IMR-90 (cell line): ENCODE results near the gene FER1L5. TPM values are rescaled to one million over a fixed set of nuclear protein-coding genes. Genes with fewer than 3 reads are reported as not detected.

Experiments used
- ATAC-seq: fragments of 200-7000 bp; cut with Tn5 transposase; 2 replicates; pipeline ENCODE4 v1.9.1; 2020; ENCODE audit warnings: low read depth, mild to moderate bottlenecking, moderate library complexity
- BruUV-seq: library from RNA; stranded (reverse); fragments of 400-500 nt; replicated peaks from 2 replicates; lab custom pipeline; 2021; lab: Mats Ljungman, UMichigan
- CTCF ChIA-PET: fragments of 300-600 bp; formaldehyde crosslinking; extraction: SDS; loops from one replicate; lab custom pipeline; 2021; ENCODE audit warnings: antibody characterized with exemption; lab: Yijun Ruan, JAX
- POLR2A ChIA-PET: fragments of 300-600 bp; sonication (Branson Sonifier 250); formaldehyde crosslinking; loops from one replicate; lab custom pipeline; 2022; ENCODE audit warnings: antibody characterized with exemption; ENCODE audit not compliant: unreplicated experiment; lab: Charles Lee
- DNase-seq: peaks from one replicate; pipeline ENCODE4 v3.0.0; 2013
- H2AFZ ChIP-seq: replicated peaks from 2 replicates; pipeline ENCODE3; 2013; ENCODE audit warnings: low read length, mild to moderate bottlenecking; ENCODE audit not compliant: poor library complexity
- H2AK5ac ChIP-seq: 2 replicates; pipeline ENCODE4 v1.6.1; 2013; ENCODE audit warnings: low read depth, low read length, inconsistent platforms
- H2AK9ac ChIP-seq: replicated peaks from 2 replicates; pipeline ENCODE3; 2013; ENCODE audit warnings: mild to moderate bottlenecking, low read depth, low read length, moderate library complexity; ENCODE audit not compliant: poor library complexity
- H2BK120ac ChIP-seq: 2 replicates; pipeline ENCODE4 v1.6.1; 2013; ENCODE audit warnings: low read depth, low read length, inconsistent platforms
- H2BK15ac ChIP-seq: 3 replicates; pipeline ENCODE4 v1.6.1; 2013; ENCODE audit warnings: low read depth, low read length, inconsistent platforms
- H2BK20ac ChIP-seq: 2 replicates; pipeline ENCODE4 v1.6.1; 2013; ENCODE audit warnings: low read depth, mild to moderate bottlenecking, inconsistent platforms, low read length, moderate library complexity
- H2BK5ac ChIP-seq: 2 replicates; pipeline ENCODE4 v1.6.1; 2013; ENCODE audit warnings: mild to moderate bottlenecking, low read depth, low read length, inconsistent platforms; ENCODE audit not compliant: poor library complexity, severe bottlenecking
- H3K14ac ChIP-seq: replicated peaks from 2 replicates; pipeline ENCODE4 v1.6.1; 2013; ENCODE audit warnings: low read depth, low read length, inconsistent platforms
- H3K18ac ChIP-seq: 2 replicates; pipeline ENCODE4 v1.6.1; 2013; ENCODE audit warnings: low read depth, low read length, control low read depth
- H3K23ac ChIP-seq: 2 replicates; pipeline ENCODE4 v1.6.1; 2013; ENCODE audit warnings: low read depth, low read length, inconsistent platforms
- H3K27ac ChIP-seq: 2 replicates; pipeline ENCODE4 v1.5.1; 2013; ENCODE audit warnings: mild to moderate bottlenecking, control low read depth, low read length; ENCODE audit not compliant: insufficient read depth
- H3K27me3 ChIP-seq: 2 replicates; pipeline ENCODE4 v1.6.1; 2013; ENCODE audit warnings: low read length; ENCODE audit not compliant: control insufficient read depth, insufficient read depth
- H3K36me3 ChIP-seq: 2 replicates; pipeline ENCODE4 v1.6.1; 2013; ENCODE audit warnings: low read length, mixed read lengths; ENCODE audit not compliant: control insufficient read depth, insufficient read depth
- H3K4ac ChIP-seq: 2 replicates; pipeline ENCODE4 v1.6.1; 2013; ENCODE audit warnings: low read depth, low read length, inconsistent platforms
- H3K4me1 ChIP-seq: 2 replicates; pipeline ENCODE4 v1.6.1; 2013; ENCODE audit warnings: low read length, mixed read lengths; ENCODE audit not compliant: control insufficient read depth, insufficient read depth
- H3K4me2 ChIP-seq: 2 replicates; pipeline ENCODE4 v1.6.1; 2013; ENCODE audit warnings: low read depth, mild to moderate bottlenecking, control low read depth, low read length, moderate library complexity
- H3K4me3 ChIP-seq: 2 replicates; pipeline ENCODE4 v1.5.1; 2013; ENCODE audit warnings: low read depth, mild to moderate bottlenecking, control low read depth, low read length, moderate library complexity; ENCODE audit not compliant: insufficient read depth
- H3K56ac ChIP-seq: 2 replicates; pipeline ENCODE4 v1.6.1; 2013; ENCODE audit warnings: low read length, inconsistent platforms; ENCODE audit not compliant: insufficient read depth; ENCODE audit errors: extremely low read depth
- H3K79me1 ChIP-seq, 2 experiments: 2 replicates each; pipeline ENCODE4 v1.6.1; 2013; ENCODE audit warnings: low read length in 2 of 2, inconsistent platforms in 1 of 2, low read depth in 1 of 2
- H3K9ac ChIP-seq: 2 replicates; pipeline ENCODE4 v1.6.1; 2013; ENCODE audit warnings: low read depth, low read length, control low read depth
- H3K9me1 ChIP-seq: 2 replicates; pipeline ENCODE4 v1.6.1; 2013; ENCODE audit warnings: low read length, inconsistent platforms; ENCODE audit not compliant: insufficient read depth
- H3K9me3 ChIP-seq: 2 replicates; pipeline ENCODE4 v1.6.1; 2013; ENCODE audit warnings: low read length; ENCODE audit not compliant: control insufficient read depth, insufficient read depth
- H4K20me1 ChIP-seq: 2 replicates; pipeline ENCODE4 v1.6.1; 2013; ENCODE audit warnings: low read length, inconsistent platforms; ENCODE audit not compliant: insufficient read depth
- H4K5ac ChIP-seq: 2 replicates; pipeline ENCODE4 v1.6.1; 2013; ENCODE audit warnings: mild to moderate bottlenecking, low read depth, low read length, control low read depth
- H4K8ac ChIP-seq, 2 experiments: 2 replicates each; pipeline ENCODE4 v1.6.1; 2013; ENCODE audit warnings: low read depth in 2 of 2, low read length in 2 of 2, control low read depth in 1 of 2, inconsistent platforms in 1 of 2
- H4K91ac ChIP-seq: 2 replicates; pipeline ENCODE4 v1.6.1; 2013; ENCODE audit warnings: low read depth, low read length, inconsistent platforms; ENCODE audit not compliant: insufficient read depth
- BHLHE40 ChIP-seq: fragments of 150-350 bp; IDR thresholded peaks from 2 replicates; pipeline ENCODE4 v1.6.1; 2016; ENCODE audit warnings: mild to moderate bottlenecking, low read depth, low read length
- CEBPB ChIP-seq: IDR thresholded peaks from 2 replicates; pipeline ENCODE4 v1.6.1; 2012; ENCODE audit warnings: low read depth, low read length, improper control_type of control experiment
- CHD1 ChIP-seq: IDR thresholded peaks from 2 replicates; pipeline ENCODE4 v1.6.1; 2012; ENCODE audit warnings: low read depth, low read length, improper control_type of control experiment
- ELK1 ChIP-seq: fragments of 150-350 bp; IDR thresholded peaks from 2 replicates; pipeline ENCODE4 v1.6.1; 2016; ENCODE audit warnings: low read depth, mild to moderate bottlenecking, low read length, moderate library complexity, borderline replicate concordance
- FOS ChIP-seq: fragments of 150-350 bp; IDR thresholded peaks from 2 replicates; pipeline ENCODE4 v1.6.1; 2016; ENCODE audit warnings: low read depth, low read length
- MAFK ChIP-seq: IDR thresholded peaks from 2 replicates; pipeline ENCODE4 v1.6.1; 2012; ENCODE audit warnings: low read depth, low read length, improper control_type of control experiment
- MAZ ChIP-seq: IDR thresholded peaks from 2 replicates; pipeline ENCODE4 v1.6.1; 2012; ENCODE audit warnings: low read depth, mild to moderate bottlenecking, low read length, improper control_type of control experiment, moderate library complexity, borderline replicate concordance
- MXI1 ChIP-seq: IDR thresholded peaks from 2 replicates; pipeline ENCODE4 v1.6.1; 2012; ENCODE audit warnings: low read depth, mild to moderate bottlenecking, low read length, moderate library complexity, borderline replicate concordance
- NFE2L2 ChIP-seq: fragments of 150-350 bp; IDR thresholded peaks from 2 replicates; pipeline ENCODE4 v1.6.1; 2016; ENCODE audit warnings: low read depth, mild to moderate bottlenecking, low read length
- POLR2A ChIP-seq: IDR thresholded peaks from 2 replicates; pipeline ENCODE4 v1.6.1; 2012; ENCODE audit warnings: mild to moderate bottlenecking, low read depth, low read length
- RAD21 ChIP-seq: IDR thresholded peaks from 2 replicates; pipeline ENCODE4 v1.6.1; 2012; ENCODE audit warnings: low read length, improper control_type of control experiment
- RCOR1 ChIP-seq: IDR thresholded peaks from 2 replicates; pipeline ENCODE4 v1.6.1; 2012; ENCODE audit warnings: mild to moderate bottlenecking, low read length, improper control_type of control experiment; ENCODE audit not compliant: insufficient replicate concordance
- RFX5 ChIP-seq: IDR thresholded peaks from 2 replicates; pipeline ENCODE4 v1.8.0; 2012; ENCODE audit warnings: low read depth, mild to moderate bottlenecking, low read length, moderate library complexity
- SMC3 ChIP-seq: fragments of 150-350 bp; IDR thresholded peaks from 2 replicates; pipeline ENCODE4 v1.6.1; 2016; ENCODE audit warnings: low read depth, mild to moderate bottlenecking, antibody characterized with exemption, low read length, moderate library complexity
- WGBS, 2 experiments: methylation state at CpG; one replicate each; pipeline versions ENCODE4 v1.1.5 to v1.1.7; 2013; ENCODE audit warnings: missing lambda C conversion rate in 2 of 2; ENCODE audit not compliant: insufficient read length in 1 of 2; ENCODE audit errors: extremely low coverage in 2 of 2; 5-methylcytosine and 5-hydroxymethylcytosine counted together
- dilution Hi-C: fragments of 300-500 bp; cut with HindIII; formaldehyde crosslinking; loops from one replicate; pipeline ENCODE4 v1.14.3; 2018; ENCODE audit warnings: low sequenced_read_pairs; ENCODE audit not compliant: unreplicated experiment
- in situ Hi-C: fragments of 300-500 bp; cut with MboI; formaldehyde crosslinking; loops from 3 replicates; pipeline ENCODE4 v1.14.3; 2019; ENCODE audit warnings: low sequenced_read_pairs, inconsistent platforms, mixed read lengths
- intact Hi-C: fragments of 100-400 bp; cut with micrococcal nuclease; formaldehyde crosslinking; loops from 2 replicates; pipeline ENCODE4 v1.10.0; 2022
- polyA plus RNA-seq, 3 experiments: library from polyadenylated mRNA; depleted of rRNA; stranded (reverse); fragments of >200 nt; gene quantifications; 2 replicates each; pipeline ENCODE4 v1.2.3, GENCODE V29; 2012; ENCODE audit warnings: low replicate concordance in 1 of 3
- total RNA-seq: library from RNA; depleted of rRNA; stranded (reverse); fragments of >200 nt; gene quantifications from 2 replicates; pipeline ENCODE4 v1.2.3, GENCODE V29; 2012

Gene FER1L5
- total and polyA plus RNA-seq, 2 of the 4 experiments (the other 2 are of a cell fraction) = 0.15 to 0.36 TPM

GRCh38 chr2:96638144-96639121, 4.1 kb upstream of the FER1L5 start, which contains the start of gene KANSL3 (continued):
- no peak for TF ChIP-seq FOS
- peak; percentile 29 for TF ChIP-seq RAD21
- 0 out of 2 replicates have a peak, but pooled peaks have one; percentile 9 for TF ChIP-seq NFE2L2
- no peak for TF ChIP-seq RCOR1
- peak; percentile 95 for TF ChIP-seq POLR2A

DNA sequence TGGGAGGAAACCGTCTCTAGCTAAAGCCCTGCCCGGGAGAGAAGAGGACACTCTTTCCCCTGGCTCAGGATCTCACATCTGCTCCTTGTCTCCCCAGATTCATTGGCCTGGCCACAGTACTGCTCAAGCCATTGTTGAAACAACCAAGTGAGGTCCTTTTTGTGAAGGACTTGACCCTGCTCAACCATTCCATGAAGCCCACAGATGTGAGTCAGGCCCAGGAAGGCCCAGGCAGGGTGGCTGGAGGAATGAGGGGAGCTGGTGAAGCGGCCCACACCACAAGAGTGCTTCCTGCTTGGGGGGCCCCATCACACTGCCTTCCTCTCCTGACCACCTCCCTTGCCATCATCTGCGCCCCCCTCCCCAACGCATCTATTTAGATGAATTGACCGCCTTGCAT, 5.1 kb downstream of the FER1L5 start:
- Histone ChIP-seq H4K91ac (no peak overlapping the region), H2AFZ (no peak overlapping the region), H2BK15ac (no peak overlapping the region), H3K27ac (no peak overlapping the region), H4K5ac (no peak overlapping the region), H4K8ac (no peak overlapping the region), H3K56ac (no peak overlapping the region), H3K27me3 (no peaks in the 10 kb centered on the region), H4K20me1 (no peaks in the 10 kb centered on the region; the same call in 1 of the 2 replicates), H3K14ac (peak overlapping the region; percentile 32; the same call in 1 of the 2 replicates), H3K9me3 (no peaks in the 10 kb centered on the region), H2BK5ac (no peak overlapping the region), H3K18ac (no peak overlapping the region), H2BK20ac (no peak overlapping the region), H3K9me1 (peaks cover 3% of the 10 kb centered on the region; the same call in 1 of the 2 replicates), H2BK120ac (no peak overlapping the region), H3K4ac (no peak overlapping the region; the same call in 1 of the 2 replicates), H3K79me1 (no peaks in the 10 kb centered on the region), H3K36me3 (no peaks in the 10 kb centered on the region), H3K9ac (no peak overlapping the region), H3K23ac (no peak overlapping the region), H2AK9ac (peak overlapping the region; percentile 37), H3K4me1 (peaks cover 3% of the 10 kb centered on the region), H2AK5ac (no peak overlapping the region), H3K4me3 (no peak overlapping the region), H3K4me2 (no peak overlapping the region)
- BruUV-seq = no TSS peak
- intact Hi-C loops = no loop called here
- dilution Hi-C loops = no loop called here
- DNase-seq = no peak
- ChIA-PET POLR2A (no interaction called here), CTCF (no interaction called here)
- ATAC-seq = peak; percentile 42
- in situ Hi-C loops = no loop called here
- WGBS, 2 experiments = 95% methylated on average over 4 of the region's 6 CpGs; no CpG with 5 or more reads in 1 of the 2 experiments
- TF ChIP-seq RFX5 (no peak), MAFK (no peak), RAD21 (no peak), MXI1 (no peak), FOS (no peak), ELK1 (no peak), SMC3 (no peak), CHD1 (no peak), BHLHE40 (no peak), CEBPB (no peak), MAZ (no peak)
